Adipocyte (in vitro differentiated cells): Measurements from ENCODE around the gene CILP.
A peak's percentile ranks its signal among the peaks of the same experiment; 100 is the strongest.

Experiments
- DNase-seq: peaks from one replicate; pipeline ENCODE4 v3.0.0-alpha.2; 2015; ENCODE audit warnings: low read depth
- H3K27me3 ChIP-seq: replicated peaks from 2 replicates; pipeline ENCODE4 v1.7.0; 2013; ENCODE audit warnings: mild to moderate bottlenecking, low read length, moderate library complexity; ENCODE audit not compliant: control insufficient read depth, insufficient read depth
- H3K36me3 ChIP-seq: 2 replicates; pipeline ENCODE4 v1.7.0; 2013; ENCODE audit warnings: low read length, mild to moderate bottlenecking, moderate library complexity; ENCODE audit not compliant: control insufficient read depth, insufficient read depth, severe bottlenecking
- H3K4me1 ChIP-seq: 2 replicates; pipeline ENCODE4 v1.7.0; 2013; ENCODE audit warnings: mild to moderate bottlenecking, low read length, moderate library complexity; ENCODE audit not compliant: control insufficient read depth, insufficient read depth
- H3K4me3 ChIP-seq: 2 replicates; pipeline ENCODE4 v1.7.0; 2013; ENCODE audit warnings: mild to moderate bottlenecking, low read length, moderate library complexity
- H3K9ac ChIP-seq: 2 replicates; pipeline ENCODE4 v1.7.0; 2013; ENCODE audit warnings: mild to moderate bottlenecking, low read length, moderate library complexity
- H3K9me3 ChIP-seq: 2 replicates; pipeline ENCODE4 v1.7.0; 2013; ENCODE audit warnings: mild to moderate bottlenecking, low read length, moderate library complexity; ENCODE audit not compliant: control insufficient read depth

Gene CILP

GRCh38 chr15:65222891-65223290 is 11.6 kb upstream of the CILP start:
- Histone ChIP-seq H3K4me3 (no peak overlapping the region), H3K9ac (no peak overlapping the region)

GRCh38 chr15:65221697-65222096 is 10.4 kb upstream of the CILP start:
- H3K36me3 ChIP-seq: no peaks in the 10 kb centered on the region
- no peaks in the 10 kb centered on the region for H3K4me1 ChIP-seq
- no peaks in the 10 kb centered on the region for H3K9me3 ChIP-seq
- H3K4me3 ChIP-seq: no peak overlapping the region
- DNase-seq: no peak
- H3K9ac ChIP-seq: no peak overlapping the region
- no peaks in the 10 kb centered on the region for H3K27me3 ChIP-seq

More at GRCh38 chr15:65222891-65223290, 11.6 kb upstream of the CILP start:
- H3K27me3 ChIP-seq: no peaks in the 10 kb centered on the region
- H3K9me3 ChIP-seq: no peaks in the 10 kb centered on the region
- no peaks in the 10 kb centered on the region for H3K4me1 ChIP-seq
- DNase-seq: no peak
- H3K36me3 ChIP-seq: no peaks in the 10 kb centered on the region

GRCh38 chr15:65219137-65219536 is 7.9 kb upstream of the CILP start:
- no peak for DNase-seq
- Histone ChIP-seq H3K4me3 (no peak overlapping the region), H3K27me3 (no peaks in the 10 kb centered on the region)

GRCh38 chr15:65217526-65218482 is 6.5 kb upstream of the CILP start:
- Histone ChIP-seq H3K36me3 (no peaks in the 10 kb centered on the region), H3K4me3 (no peak overlapping the region), H3K4me1 (peaks cover 13% of the 10 kb centered on the region), H3K9ac (no peak overlapping the region), H3K9me3 (no peaks in the 10 kb centered on the region), H3K27me3 (no peaks in the 10 kb centered on the region)
- no peak for DNase-seq

More at GRCh38 chr15:65219137-65219536, 7.9 kb upstream of the CILP start:
- Histone ChIP-seq H3K9me3 (no peaks in the 10 kb centered on the region), H3K4me1 (peaks cover under 1% of the 10 kb centered on the region), H3K36me3 (no peaks in the 10 kb centered on the region), H3K9ac (no peak overlapping the region)

- DNase-seq: no peak
- H3K9ac ChIP-seq: no peak overlapping the region
- peaks cover 36% of the 10 kb centered on the region for H3K4me1 ChIP-seq
- H3K9me3 ChIP-seq: no peaks in the 10 kb centered on the region
- no peaks in the 10 kb centered on the region for H3K36me3 ChIP-seq
- H3K4me3 ChIP-seq: no peak overlapping the region
- H3K27me3 ChIP-seq: no peaks in the 10 kb centered on the region
These were observed 4.2 kb upstream of the CILP start for GRCh38 chr15:65215496-65215895.

- Histone ChIP-seq H3K9me3 (no peaks in the 10 kb centered on the region), H3K36me3 (no peaks in the 10 kb centered on the region), H3K27me3 (no peaks in the 10 kb centered on the region), H3K9ac (no peak overlapping the region), H3K4me3 (no peak overlapping the region), H3K4me1 (peaks cover 50% of the 10 kb centered on the region)
- no peak for DNase-seq
These were observed 2.7 kb upstream of the CILP start for GRCh38 chr15:65214010-65214409.

- no peak overlapping the region for H3K4me3 ChIP-seq
- no peaks in the 10 kb centered on the region for H3K36me3 ChIP-seq
- no peak for DNase-seq
- no peaks in the 10 kb centered on the region for H3K9me3 ChIP-seq
- H3K27me3 ChIP-seq: no peaks in the 10 kb centered on the region
- H3K4me1 ChIP-seq: peaks cover 50% of the 10 kb centered on the region
- no peak overlapping the region for H3K9ac ChIP-seq
These were observed 2.0 kb upstream of the CILP start for GRCh38 chr15:65213241-65213640.

GRCh38 chr15:65212097-65212496 is 824 bp upstream of the CILP start:
- no peaks in the 10 kb centered on the region for H3K9me3 ChIP-seq
- H3K27me3 ChIP-seq: no peaks in the 10 kb centered on the region
- H3K36me3 ChIP-seq: no peaks in the 10 kb centered on the region
- H3K9ac ChIP-seq: peak overlapping the region; percentile 46
- no peak for DNase-seq
- H3K4me1 ChIP-seq: peaks cover 50% of the 10 kb centered on the region
- no peak overlapping the region for H3K4me3 ChIP-seq

GRCh38 chr15:65211482-65211982 is 259 bp upstream of the CILP start:
- no peaks in the 10 kb centered on the region for H3K36me3 ChIP-seq
- peak; percentile 72 for DNase-seq
- H3K9me3 ChIP-seq: no peaks in the 10 kb centered on the region
- peaks cover 50% of the 10 kb centered on the region for H3K4me1 ChIP-seq
- peak overlapping the region; percentile 56 for H3K9ac ChIP-seq
- no peaks in the 10 kb centered on the region for H3K27me3 ChIP-seq
- peak overlapping the region; percentile 36 for H3K4me3 ChIP-seq

- no peak overlapping the region for H3K4me3 ChIP-seq
- H3K9ac ChIP-seq: peak overlapping the region; percentile 56
- DNase-seq: peak; percentile 17
- no peaks in the 10 kb centered on the region for H3K9me3 ChIP-seq
- peaks cover 5% of the 10 kb centered on the region for H3K27me3 ChIP-seq
- no peaks in the 10 kb centered on the region for H3K36me3 ChIP-seq
- H3K4me1 ChIP-seq: peaks cover 50% of the 10 kb centered on the region
These were observed 1.3 kb downstream of the CILP start for GRCh38 chr15:65209701-65210643.

- no peak overlapping the region for H3K9ac ChIP-seq
- H3K4me3 ChIP-seq: no peak overlapping the region
- no peaks in the 10 kb centered on the region for H3K9me3 ChIP-seq
- no peak for DNase-seq
- H3K27me3 ChIP-seq: peaks cover 5% of the 10 kb centered on the region
- peaks cover 45% of the 10 kb centered on the region for H3K4me1 ChIP-seq
- H3K36me3 ChIP-seq: no peaks in the 10 kb centered on the region
These were observed 2.6 kb downstream of the CILP start for GRCh38 chr15:65208647-65209046.
